A673 (cell line): ENCODE results near the gene UBE3C. TPM values are rescaled to one million over a fixed set of nuclear protein-coding genes. Genes with fewer than 3 reads are reported as not detected.

Experiments
- BruUV-seq: library from RNA; stranded (reverse); fragments of 400-500 nt; replicated peaks from 2 replicates; lab custom pipeline; 2021; lab: Mats Ljungman, UMichigan
- CTCF ChIA-PET: fragments of 300-600 bp; sonication (Branson Sonifier 250); formaldehyde crosslinking; loops from one replicate; lab custom pipeline; 2022; ENCODE audit warnings: antibody characterized with exemption; lab: Charles Lee
- POLR2A ChIA-PET: fragments of 300-600 bp; sonication (Branson Sonifier 250); formaldehyde crosslinking; loops from one replicate; lab custom pipeline; 2022; ENCODE audit warnings: antibody characterized with exemption; ENCODE audit not compliant: low non-redundant PET; lab: Charles Lee
- DNase-seq: peaks from one replicate; pipeline ENCODE4 v3.0.0-alpha.2; 2015; ENCODE audit warnings: low spot score
- H3K27ac ChIP-seq: fragments of 200-600 bp; sonication (generic); 2 replicates; pipeline ENCODE4 v1.5.1; 2016; ENCODE audit warnings: mixed run types, low read depth, mild to moderate bottlenecking, mixed read lengths, antibody characterized with exemption, low read length; ENCODE audit not compliant: poor library complexity, severe bottlenecking
- H3K27me3 ChIP-seq: fragments of 200-600 bp; sonication (generic); replicated peaks from 2 replicates; pipeline ENCODE4 v1.6.1; 2017; ENCODE audit warnings: mixed run types, low read depth, mild to moderate bottlenecking, mixed read lengths, antibody characterized with exemption, low read length; ENCODE audit not compliant: insufficient read depth, poor library complexity
- H3K36me3 ChIP-seq: fragments of 200-600 bp; sonication (generic); 2 replicates; pipeline ENCODE4 v1.6.1; 2016; ENCODE audit warnings: mixed run types, mild to moderate bottlenecking, mixed read lengths, antibody characterized with exemption, low read length; ENCODE audit not compliant: insufficient read depth, poor library complexity, severe bottlenecking
- H3K4me1 ChIP-seq: fragments of 200-600 bp; sonication (generic); 2 replicates; pipeline ENCODE4 v1.6.1; 2017; ENCODE audit warnings: mixed run types, mild to moderate bottlenecking, mixed read lengths, antibody characterized with exemption, low read length; ENCODE audit not compliant: insufficient read depth, poor library complexity, severe bottlenecking
- H3K4me3 ChIP-seq: fragments of 200-600 bp; sonication (generic); 2 replicates; pipeline ENCODE4 v1.5.1; 2016; ENCODE audit warnings: low read depth, mixed run types, mild to moderate bottlenecking, mixed read lengths, low read length; ENCODE audit not compliant: poor library complexity, severe bottlenecking
- H3K9me3 ChIP-seq: fragments of 200-600 bp; sonication (generic); 2 replicates; pipeline ENCODE4 v1.6.1; 2016; ENCODE audit warnings: mixed run types, low read depth, mild to moderate bottlenecking, mixed read lengths, antibody characterized with exemption, low read length; ENCODE audit not compliant: poor library complexity, severe bottlenecking
- EZH2 ChIP-seq: fragments of 200-600 bp; sonication (generic); IDR thresholded peaks from 2 replicates; pipeline ENCODE4 v1.6.1; 2017; ENCODE audit warnings: borderline replicate concordance, low read depth, mild to moderate bottlenecking, mixed read lengths, antibody characterized with exemption, low read length; ENCODE audit not compliant: poor library complexity, severe bottlenecking
- intact Hi-C: fragments of 100-400 bp; cut with micrococcal nuclease; formaldehyde crosslinking; loops from one replicate; pipeline ENCODE4 v1.10.0; 2022; ENCODE audit not compliant: unreplicated experiment
- total RNA-seq: library from RNA; stranded (reverse); gene quantifications from 2 replicates; pipeline ENCODE4 v1.2.3, GENCODE V29; 2021
- TF ChIP-seq, protein P1 (sequence below): fragments of 300-800, 200-600 bp; sonication (generic); conservative IDR thresholded peaks from 2 replicates; pipeline ENCODE4 v1.5.1; 2017; ENCODE audit warnings: low read depth, mild to moderate bottlenecking, antibody characterized with exemption, low read length, moderate library complexity, mixed read lengths

Gene UBE3C
- total RNA-seq, 1 experiment from 2014 or later, result 77.9 TPM

- no TSS peak for BruUV-seq
- POLR2A ChIA-PET, result no interaction called here
- Histone ChIP-seq H3K27ac (no peak overlapping the region), H3K4me3 (no peak overlapping the region), H3K27me3 (no peaks in the 10 kb centered on the region), H3K9me3 (no peaks in the 10 kb centered on the region), H3K36me3 (peaks cover 30% of the 10 kb centered on the region), H3K4me1 (no peaks in the 10 kb centered on the region)
- DNase-seq, result no peak
- TF ChIP-seq, protein P1, sequence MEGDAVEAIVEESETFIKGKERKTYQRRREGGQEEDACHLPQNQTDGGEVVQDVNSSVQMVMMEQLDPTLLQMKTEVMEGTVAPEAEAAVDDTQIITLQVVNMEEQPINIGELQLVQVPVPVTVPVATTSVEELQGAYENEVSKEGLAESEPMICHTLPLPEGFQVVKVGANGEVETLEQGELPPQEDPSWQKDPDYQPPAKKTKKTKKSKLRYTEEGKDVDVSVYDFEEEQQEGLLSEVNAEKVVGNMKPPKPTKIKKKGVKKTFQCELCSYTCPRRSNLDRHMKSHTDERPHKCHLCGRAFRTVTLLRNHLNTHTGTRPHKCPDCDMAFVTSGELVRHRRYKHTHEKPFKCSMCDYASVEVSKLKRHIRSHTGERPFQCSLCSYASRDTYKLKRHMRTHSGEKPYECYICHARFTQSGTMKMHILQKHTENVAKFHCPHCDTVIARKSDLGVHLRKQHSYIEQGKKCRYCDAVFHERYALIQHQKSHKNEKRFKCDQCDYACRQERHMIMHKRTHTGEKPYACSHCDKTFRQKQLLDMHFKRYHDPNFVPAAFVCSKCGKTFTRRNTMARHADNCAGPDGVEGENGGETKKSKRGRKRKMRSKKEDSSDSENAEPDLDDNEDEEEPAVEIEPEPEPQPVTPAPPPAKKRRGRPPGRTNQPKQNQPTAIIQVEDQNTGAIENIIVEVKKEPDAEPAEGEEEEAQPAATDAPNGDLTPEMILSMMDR, result no peak
- no peak for TF ChIP-seq EZH2
- intact Hi-C loops, result no loop called here
- CTCF ChIA-PET, result no interaction called here
These were observed 96.9 kb downstream of the UBE3C start for GRCh38 chr7:157235357-157236333.

GRCh38 chr7:157238087-157238486, 99.4 kb downstream of the UBE3C start:
- Histone ChIP-seq H3K4me1 (no peaks in the 10 kb centered on the region), H3K27me3 (no peaks in the 10 kb centered on the region), H3K4me3 (no peak overlapping the region), H3K27ac (no peak overlapping the region), H3K36me3 (peaks cover 9% of the 10 kb centered on the region), H3K9me3 (no peaks in the 10 kb centered on the region)
- DNase-seq, result no peak
- ChIA-PET CTCF (no interaction called here), POLR2A (no interaction called here)
- intact Hi-C loops, result no loop called here
- TF ChIP-seq, protein P1, result peak; percentile 29; the same call in 1 of the 2 replicates
- TF ChIP-seq EZH2, result no peak
- no TSS peak for BruUV-seq

DNA sequence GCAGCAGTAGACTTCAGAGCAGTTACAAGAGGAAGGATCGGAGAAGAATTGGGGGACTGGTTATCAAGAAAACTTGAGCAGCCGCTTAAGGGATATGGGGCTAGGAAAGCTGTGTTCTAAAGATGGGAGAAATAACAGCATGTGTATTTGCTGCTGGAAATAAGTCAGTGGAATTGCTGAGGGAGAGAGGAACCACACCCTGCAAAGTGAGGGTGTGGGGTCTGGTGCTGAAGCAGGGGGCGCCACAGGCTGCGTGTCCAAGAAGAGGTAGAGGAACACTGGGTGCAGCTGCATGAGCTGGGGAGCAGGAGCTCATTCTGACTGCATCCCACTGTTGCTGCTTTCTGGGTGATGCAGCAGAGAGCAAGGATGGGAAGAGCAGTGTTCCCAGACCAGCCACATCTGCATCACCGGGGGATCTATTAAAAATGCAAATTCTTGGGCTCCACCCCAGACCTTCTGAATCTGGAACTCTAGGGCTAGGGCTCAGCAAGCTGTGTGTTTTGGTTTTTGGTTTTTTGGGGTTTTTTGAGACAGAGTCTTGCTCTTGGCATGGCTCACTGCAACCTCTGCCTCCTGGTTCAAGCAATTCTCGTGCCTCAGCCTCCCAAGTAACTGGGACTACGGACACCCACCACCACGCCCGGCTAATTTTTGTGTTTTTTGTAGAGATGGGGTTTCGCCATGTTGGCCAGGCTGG, 101.0 kb downstream of the UBE3C start:
- H3K36me3 ChIP-seq, result peaks cover 4% of the 10 kb centered on the region
- no peaks in the 10 kb centered on the region for H3K27me3 ChIP-seq
- TF ChIP-seq, protein P1, result no peak
- no peak for TF ChIP-seq EZH2
- no peak overlapping the region for H3K27ac ChIP-seq
- BruUV-seq, result no TSS peak
- H3K9me3 ChIP-seq, result no peaks in the 10 kb centered on the region
- no peak for DNase-seq
- ChIA-PET POLR2A (interaction anchor here (0.7 kb wide), 1 partner anchor 9 kb away, joined by 3 read pairs; no protein-coding TSS in a partner anchor), CTCF (interaction anchor here (0.6 kb wide), 1 partner anchor 29 kb away, joined by 3 read pairs; no protein-coding TSS in a partner anchor)
- H3K4me3 ChIP-seq, result no peak overlapping the region
- intact Hi-C loops, result no loop called here
- peaks cover 4% of the 10 kb centered on the region for H3K4me1 ChIP-seq
